Thymus (tissue), 11 donors: ENCODE results near the gene PTCH2. TPM values are rescaled to one million over a fixed set of nuclear protein-coding genes. Genes with fewer than 3 reads are reported as not detected.
"Not testable (repeated sequence)": the region's sequence is repeated elsewhere in the genome, so short reads cannot be mapped to it uniquely, and the experiment has no call there.

Experiments used
- DNase-seq, 9 donors: peaks; one replicate each; pipeline ENCODE4 v3.0.0-alpha.2; 2013; ENCODE audit warnings: low spot score in 9 of 9, low read depth in 6 of 9, missing footprints in 1 of 9
- H3K27ac ChIP-seq, 2 donors: one replicate each; pipeline ENCODE4 v1.5.1; 2013; ENCODE audit warnings: control low read depth in 1 of 2, low read depth in 1 of 2, low read length in 1 of 2, mild to moderate bottlenecking in 1 of 2, moderate library complexity in 1 of 2
- H3K27me3 ChIP-seq, 2 donors: one replicate each; pipeline ENCODE4 v1.5.1; 2013; ENCODE audit warnings: low read length in 1 of 2; ENCODE audit not compliant: control insufficient read depth in 2 of 2, insufficient read depth in 1 of 2
- H3K36me3 ChIP-seq, 2 donors: one replicate each; pipeline ENCODE4 v1.5.1; 2013; ENCODE audit warnings: low read length in 1 of 2, mild to moderate bottlenecking in 1 of 2, moderate library complexity in 1 of 2; ENCODE audit not compliant: control insufficient read depth in 2 of 2, insufficient read depth in 2 of 2
- H3K4me1 ChIP-seq, 2 donors: one replicate each; pipeline ENCODE4 v1.5.1; 2013; ENCODE audit warnings: low read length in 2 of 2; ENCODE audit not compliant: control insufficient read depth in 2 of 2, insufficient read depth in 2 of 2
- H3K4me3 ChIP-seq, 2 donors: one replicate each; pipeline ENCODE4 v1.5.1; 2013; ENCODE audit warnings: low read length in 2 of 2, control low read depth in 1 of 2, mild to moderate bottlenecking in 1 of 2
- H3K9me3 ChIP-seq, 2 donors: one replicate each; pipeline ENCODE4 v1.5.1; 2013; ENCODE audit warnings: low read length in 1 of 2, mild to moderate bottlenecking in 1 of 2; ENCODE audit not compliant: control insufficient read depth in 2 of 2, insufficient read depth in 1 of 2
- WGBS: extraction: QIAGEN DNeasy Blood & Tissue Kit; methylation state at CpG from one replicate; pipeline ENCODE4 v1.1.7; 2013; 5-methylcytosine and 5-hydroxymethylcytosine counted together
- polyA plus RNA-seq: library from polyadenylated mRNA; stranded (reverse); fragments of 200-250 nt; gene quantifications from one replicate; pipeline ENCODE4 v1.2.3, GENCODE V29; 2013
- total RNA-seq: library from RNA; stranded (reverse); fragments of 120-200 nt; gene quantifications from one replicate; pipeline ENCODE4 v1.2.4, GENCODE V29; 2013
- donor health status: healthy.

Gene PTCH2
- total and polyA plus RNA-seq, 2 donors = 0.33 to 0.91 TPM

GRCh38 chr1:44849575-44850132 is 6.6 kb upstream of the PTCH2 start:
- Histone ChIP-seq H3K27ac (no peak overlapping the region), H3K4me3 (no peak overlapping the region), H3K27me3 (no peaks in the 10 kb centered on the region), H3K4me1 (peaks cover 9 to 18% of the 10 kb centered on the region in 2 donors), H3K36me3 (peaks cover 0 to 4% of the 10 kb centered on the region in 2 donors), H3K9me3 (no peaks in the 10 kb centered on the region)
- 55% methylated on average over 2 of the region's 2 CpGs for WGBS
- peak in 3 of 9 donors; percentile 16 to 66 (median 32) for DNase-seq

GRCh38 chr1:44848456-44849181 is 5.6 kb upstream of the PTCH2 start:
- Histone ChIP-seq H3K4me3 (no peak overlapping the region), H3K36me3 (peaks cover 0 to 4% of the 10 kb centered on the region in 2 donors), H3K4me1 (peaks cover 9 to 18% of the 10 kb centered on the region in 2 donors), H3K9me3 (no peaks in the 10 kb centered on the region), H3K27me3 (peaks cover 0 to 3% of the 10 kb centered on the region in 2 donors), H3K27ac (no peak overlapping the region)
- DNase-seq = no peak
- WGBS = 99% methylated on average over 7 of the region's 7 CpGs

GRCh38 chr1:44847845-44848244 is 4.8 kb upstream of the PTCH2 start:
- Histone ChIP-seq H3K9me3 (peaks cover 0 to 2% of the 10 kb centered on the region in 2 donors), H3K27ac (no peak overlapping the region), H3K36me3 (peaks cover 0 to 4% of the 10 kb centered on the region in 2 donors), H3K4me1 (peaks cover 12 to 21% of the 10 kb centered on the region in 2 donors), H3K27me3 (peaks cover 0 to 11% of the 10 kb centered on the region in 2 donors), H3K4me3 (no peak overlapping the region)
- DNase-seq = no peak
- WGBS = 97% methylated on average over 1 of the region's 1 CpG

- Histone ChIP-seq H3K4me1 (peaks cover 12 to 25% of the 10 kb centered on the region in 2 donors), H3K36me3 (peaks cover 0 to 4% of the 10 kb centered on the region in 2 donors), H3K27me3 (peaks cover 0 to 19% of the 10 kb centered on the region in 2 donors), H3K4me3 (no peak overlapping the region), H3K27ac (no peak overlapping the region), H3K9me3 (peaks cover 0 to 6% of the 10 kb centered on the region in 2 donors)
- 94% methylated on average over 1 of the region's 1 CpG for WGBS
- DNase-seq = no peak
These were observed 3.9 kb upstream of the PTCH2 start for GRCh38 chr1:44846985-44847384.

- WGBS = 83% methylated on average over 16 of the region's 16 CpGs
- Histone ChIP-seq H3K27ac (no peak overlapping the region), H3K4me1 (peaks cover 3 to 8% of the 10 kb centered on the region in 2 donors), H3K36me3 (no peaks in the 10 kb centered on the region), H3K27me3 (peaks cover 0 to 25% of the 10 kb centered on the region in 2 donors), H3K4me3 (peak overlapping the region; percentile 41 to 43), H3K9me3 (peaks cover 0 to 6% of the 10 kb centered on the region in 2 donors)
- DNase-seq = no peak
These were observed 579 bp downstream of the PTCH2 start for GRCh38 chr1:44842486-44842861.

GRCh38 chr1:44839576-44839975 is 3.5 kb downstream of the PTCH2 start:
- Histone ChIP-seq H3K4me3 (no peak overlapping the region), H3K36me3 (no peaks in the 10 kb centered on the region), H3K4me1 (peaks cover 3 to 13% of the 10 kb centered on the region in 2 donors), H3K27ac (no peak overlapping the region), H3K9me3 (peaks cover 0 to 6% of the 10 kb centered on the region in 2 donors), H3K27me3 (peaks cover 0 to 25% of the 10 kb centered on the region in 2 donors)
- 95% methylated on average over 4 of the region's 4 CpGs for WGBS
- DNase-seq = no peak

GRCh38 chr1:44838294-44838693 is 4.8 kb downstream of the PTCH2 start:
- WGBS = 97% methylated on average over 11 of the region's 11 CpGs
- not testable (repeated sequence) for DNase-seq, H3K27ac ChIP-seq

GRCh38 chr1:44835738-44836675 is 7.0 kb downstream of the PTCH2 start:
- peak in 8 of 9 donors; percentile 64 to 89 (median 76) for DNase-seq
- H3K4me3 ChIP-seq = no peak overlapping the region
- H3K27me3 ChIP-seq = no peaks in the 10 kb centered on the region
- H3K27ac ChIP-seq = no peak overlapping the region
- no peaks in the 10 kb centered on the region for H3K9me3 ChIP-seq
- H3K4me1 ChIP-seq = peaks cover 0 to 18% of the 10 kb centered on the region in 2 donors
- no peaks in the 10 kb centered on the region for H3K36me3 ChIP-seq
- 73% methylated on average over 23 of the region's 23 CpGs for WGBS

More at GRCh38 chr1:44838294-44838693, 4.8 kb downstream of the PTCH2 start:
- H3K4me3 ChIP-seq, H3K36me3 ChIP-seq, H3K9me3 ChIP-seq: not testable (repeated sequence)
- Histone ChIP-seq H3K4me1 (peaks cover 2 to 16% of the 10 kb centered on the region in 2 donors), H3K27me3 (peaks cover 0 to 18% of the 10 kb centered on the region in 2 donors)
